Ovary (tissue), 3 donors: ENCODE results near the gene WDR82.

Source experiments
- CTCF ChIP-seq, 3 donors: fragments of 450-650 bp in 2 of 3; fragments of 200-600 bp in 1 of 3; IDR thresholded peaks; one replicate each; pipeline versions ENCODE4 v1.5.1 to v1.8.0; 2016 to 2022; ENCODE audit warnings: antibody characterized with exemption in 3 of 3, mild to moderate bottlenecking in 1 of 3
- EP300 ChIP-seq: sonication (generic); formaldehyde crosslinking; IDR thresholded peaks from one replicate; pipeline ENCODE4 v1.6.1; 2017; ENCODE audit warnings: antibody characterized with exemption
- POLR2A ChIP-seq: fragments of 450-650 bp; IDR thresholded peaks from one replicate; pipeline ENCODE4 v1.6.1; 2017; ENCODE audit warnings: antibody characterized with exemption, mild to moderate bottlenecking, moderate library complexity
- donor health status: DM: no; HTN: no; CAD: no.

GRCh38 chr3:52230461-52230860 lies 48.0 kb downstream of the WDR82 start:
- TF ChIP-seq POLR2A (no peak), CTCF (IDR thresholded peaks at IDR 0.05) (no peak), EP300 (no peak)
